Pancreas (tissue), 10 donors: ENCODE data around the gene KCTD18. TPM values are rescaled to one million over a fixed set of nuclear protein-coding genes. Genes with fewer than 3 reads are reported as not detected.

Experiments used
- ATAC-seq, 4 donors: fragments of 200-7000 bp; cut with Tn5 transposase; one replicate each; pipeline versions ENCODE4 v1.8.0 to v1.9.1; 2020; ENCODE audit warnings: mild to moderate bottlenecking in 4 of 4, moderate library complexity in 4 of 4
- DNase-seq, 6 donors: peaks; one replicate each; pipeline ENCODE4 v3.0.0-alpha.2; 2020
- FAIRE-seq: peaks from 2 replicates; lab custom pipeline; 2012; peaks lifted over from hg19 to GRCh38; lab: Jason Lieb, UNC
- H3K27ac ChIP-seq, 4 donors: fragments of 200-600 bp; sonication (generic); 1 replicate in 3 of 4; 2 replicates in 1 of 4; pipeline versions ENCODE4 v1.5.0 to v1.8.0; 2020
- H3K27me3 ChIP-seq, 4 donors: fragments of 200-600 bp; one replicate each; pipeline ENCODE4 v1.8.0; 2021
- H3K36me3 ChIP-seq, 3 donors: fragments of 200-600 bp; sonication (generic) in 1 of 3; one replicate each; pipeline versions ENCODE4 v1.5.0 to v1.8.0; 2020 to 2021
- H3K4me1 ChIP-seq, 3 donors: fragments of 200-600 bp; one replicate each; pipeline ENCODE4 v1.8.0; 2021
- H3K4me3 ChIP-seq, 4 donors: fragments of 200-600 bp; sonication (generic) in 2 of 4; one replicate each; pipeline versions ENCODE4 v1.5.0 to v1.8.0; 2020 to 2021
- H3K9me3 ChIP-seq, 4 donors: fragments of 200-600 bp; one replicate each; pipeline ENCODE4 v1.8.0; 2021
- WGBS, 2 donors: extraction: QIAGEN DNeasy Blood & Tissue Kit; methylation state at CpG; one replicate each; pipeline ENCODE4 v1.1.7; 2013; 5-methylcytosine and 5-hydroxymethylcytosine counted together
- intact Hi-C, 3 donors: fragments of 100-400 bp; cut with DNase I; formaldehyde crosslinking; loops; one replicate each; pipeline versions ENCODE4 v1.11.1 to v1.14.2; 2022
- polyA plus RNA-seq, 2 donors: library from polyadenylated mRNA; stranded (reverse); fragments of 200-250 nt; gene quantifications; one replicate each; pipeline ENCODE4 v1.2.3, GENCODE V29; 2013
- total RNA-seq, 6 donors: library from RNA; stranded (reverse); fragmentation: NEBNext Ultra II Directional in 4 of 6; extraction: Animal tissue kit (Norgen Biotek cat#: 25700) in 4 of 6; gene quantifications; one replicate each; pipeline versions ENCODE4 v1.2.1 to v1.2.4, GENCODE V29; 2021 to 2023
- TF ChIP-seq, protein P1 (sequence below), 4 donors: fragments of 200-600 bp; sonication (generic) in 3 of 4; IDR thresholded peaks; one replicate each; pipeline versions ENCODE4 v1.5.0 to v1.8.0; 2021; ENCODE audit warnings: antibody characterized with exemption in 4 of 4
- donor health status: healthy with polysubstance abuse.
- donor health status: DM: no; HTN: no; CAD: no; lungs with moderate emphysema.
- donor health status: DM: no; HTN: no; CAD: no.
- donor health status: control.
- donor health status: control.
- donor health status: Bipolar disorder and iron deficiency.
- donor health status: DM: yes; HTN: yes; CAD: no.
- donor health status: DM: no; HTN: no; CAD: no.
- donor health status: DM: no; HTN: no; CAD: no.
- donor health status: DM: yes; HTN: yes; CAD: no.

KCTD18 gene
- total and polyA plus RNA-seq, 8 donors, result 5.0 to 13.5 (median 9.7) TPM

DNA sequence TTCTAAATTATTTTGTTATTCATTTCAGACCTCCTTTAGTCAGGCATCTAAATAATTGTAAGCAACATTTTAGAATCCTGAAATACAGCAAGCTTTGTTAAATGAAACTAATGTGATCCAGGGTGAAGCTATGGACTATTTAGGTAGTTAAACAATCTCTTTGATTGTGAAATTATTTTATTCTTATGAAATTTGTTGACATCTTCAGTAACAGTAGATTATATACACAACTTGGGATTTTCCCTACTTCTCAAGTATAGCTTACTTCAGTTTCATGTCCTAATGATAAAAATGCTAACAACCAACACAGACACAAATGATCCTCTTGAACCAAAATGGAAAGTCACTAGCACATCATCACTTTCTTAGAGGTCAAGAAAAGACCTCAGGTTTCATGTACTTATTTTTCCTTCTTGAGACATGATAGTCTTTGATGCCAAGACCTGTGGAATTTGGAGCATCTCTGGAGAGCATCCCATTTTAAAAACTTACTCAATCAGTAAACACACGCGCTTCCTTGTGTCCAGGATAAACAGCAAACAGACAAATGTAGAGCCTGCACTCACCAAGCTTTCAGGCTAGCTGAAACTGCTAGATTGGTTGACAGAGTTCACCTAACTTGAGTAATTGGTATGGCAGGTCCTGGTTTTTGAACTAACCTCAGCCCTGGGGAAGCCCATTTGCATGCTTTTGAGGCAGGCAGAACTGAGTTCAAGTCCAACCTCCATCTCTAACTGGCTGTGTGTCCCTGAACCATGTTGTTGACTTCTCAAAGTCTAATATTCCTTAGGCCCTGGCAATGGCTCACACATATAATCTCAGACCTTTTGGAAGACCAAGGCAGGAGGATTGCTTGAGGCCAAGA, 47.8 kb downstream of the KCTD18 start:
- Histone ChIP-seq H3K9me3 (no peaks in the 10 kb centered on the region), H3K4me1 (no peaks in the 10 kb centered on the region), H3K27ac (no peak overlapping the region), H3K27me3 (no peaks in the 10 kb centered on the region), H3K4me3 (no peak overlapping the region), H3K36me3 (peaks cover 0 to 8% (median 0%) of the 10 kb centered on the region in 3 donors)
- intact Hi-C loops, result no loop called here
- FAIRE-seq (no peak), ATAC-seq (no peak), DNase-seq (no peak)
- 94 to 95% methylated on average over 2 of the region's 2 CpGs for WGBS, 2 donors
- TF ChIP-seq, protein P1, sequence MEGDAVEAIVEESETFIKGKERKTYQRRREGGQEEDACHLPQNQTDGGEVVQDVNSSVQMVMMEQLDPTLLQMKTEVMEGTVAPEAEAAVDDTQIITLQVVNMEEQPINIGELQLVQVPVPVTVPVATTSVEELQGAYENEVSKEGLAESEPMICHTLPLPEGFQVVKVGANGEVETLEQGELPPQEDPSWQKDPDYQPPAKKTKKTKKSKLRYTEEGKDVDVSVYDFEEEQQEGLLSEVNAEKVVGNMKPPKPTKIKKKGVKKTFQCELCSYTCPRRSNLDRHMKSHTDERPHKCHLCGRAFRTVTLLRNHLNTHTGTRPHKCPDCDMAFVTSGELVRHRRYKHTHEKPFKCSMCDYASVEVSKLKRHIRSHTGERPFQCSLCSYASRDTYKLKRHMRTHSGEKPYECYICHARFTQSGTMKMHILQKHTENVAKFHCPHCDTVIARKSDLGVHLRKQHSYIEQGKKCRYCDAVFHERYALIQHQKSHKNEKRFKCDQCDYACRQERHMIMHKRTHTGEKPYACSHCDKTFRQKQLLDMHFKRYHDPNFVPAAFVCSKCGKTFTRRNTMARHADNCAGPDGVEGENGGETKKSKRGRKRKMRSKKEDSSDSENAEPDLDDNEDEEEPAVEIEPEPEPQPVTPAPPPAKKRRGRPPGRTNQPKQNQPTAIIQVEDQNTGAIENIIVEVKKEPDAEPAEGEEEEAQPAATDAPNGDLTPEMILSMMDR (IDR thresholded peaks at IDR 0.05), result no peak

DNA sequence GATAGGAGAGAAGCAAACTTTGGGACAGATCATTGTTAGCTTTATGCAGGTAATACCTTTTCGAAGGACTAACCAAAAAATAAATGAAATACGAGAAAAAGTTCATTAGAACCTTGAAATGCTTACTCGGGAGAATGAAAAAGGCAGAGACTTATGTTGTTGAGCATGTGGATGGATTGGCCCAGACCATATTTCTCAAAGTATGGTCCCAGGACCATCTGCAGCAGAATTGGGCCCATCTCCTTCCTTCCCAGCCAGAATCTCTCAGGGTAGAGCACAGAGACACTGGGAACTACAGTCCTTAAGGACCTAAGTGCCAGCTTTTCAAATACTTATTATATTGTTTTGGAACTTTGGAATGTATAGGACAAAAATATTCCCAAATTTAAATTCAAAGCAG, 50.8 kb downstream of the KCTD18 start:
- intact Hi-C loops, result no loop called here
- 59 to 73% methylated on average over 3 of the region's 3 CpGs for WGBS, 2 donors
- no peak for DNase-seq
- Histone ChIP-seq H3K36me3 (peaks cover 0 to 8% (median 0%) of the 10 kb centered on the region in 3 donors), H3K27me3 (no peaks in the 10 kb centered on the region), H3K4me3 (no peak overlapping the region), H3K4me1 (no peaks in the 10 kb centered on the region), H3K27ac (no peak overlapping the region), H3K9me3 (no peaks in the 10 kb centered on the region)
- FAIRE-seq, result no peak
- no peak for ATAC-seq
- TF ChIP-seq, protein P1 (IDR thresholded peaks at IDR 0.05), result no peak

DNA sequence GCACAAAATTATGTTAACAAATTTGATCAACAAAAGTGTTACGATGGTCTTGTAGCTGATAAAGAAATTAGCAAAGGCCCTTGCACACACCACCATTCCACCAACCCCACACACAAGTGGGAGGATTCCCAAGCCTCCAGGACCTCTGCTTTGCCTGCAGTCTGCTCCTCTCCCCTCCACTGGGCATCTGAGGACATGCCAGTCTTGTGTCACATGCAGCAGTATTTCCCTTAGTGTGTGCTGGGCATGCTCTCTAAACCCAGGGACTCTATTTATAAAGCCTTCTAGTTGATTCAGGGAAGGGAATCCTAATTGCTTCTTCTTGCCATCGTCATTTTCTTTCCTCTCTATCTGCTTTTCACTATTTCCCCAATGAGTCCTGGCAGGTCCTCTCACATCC, 53.3 kb downstream of the KCTD18 start:
- Histone ChIP-seq H3K9me3 (no peaks in the 10 kb centered on the region), H3K27me3 (no peaks in the 10 kb centered on the region), H3K27ac (no peak overlapping the region), H3K4me1 (no peaks in the 10 kb centered on the region), H3K36me3 (peaks cover 0 to 4% (median 0%) of the 10 kb centered on the region in 3 donors), H3K4me3 (no peak overlapping the region)
- TF ChIP-seq, protein P1 (IDR thresholded peaks at IDR 0.05), result no peak
- DNase-seq, result no peak
- no peak for ATAC-seq
- no peak for FAIRE-seq
- intact Hi-C loops, result no loop called here
- 82 to 95% methylated on average over 2 of the region's 2 CpGs for WGBS, 2 donors

DNA sequence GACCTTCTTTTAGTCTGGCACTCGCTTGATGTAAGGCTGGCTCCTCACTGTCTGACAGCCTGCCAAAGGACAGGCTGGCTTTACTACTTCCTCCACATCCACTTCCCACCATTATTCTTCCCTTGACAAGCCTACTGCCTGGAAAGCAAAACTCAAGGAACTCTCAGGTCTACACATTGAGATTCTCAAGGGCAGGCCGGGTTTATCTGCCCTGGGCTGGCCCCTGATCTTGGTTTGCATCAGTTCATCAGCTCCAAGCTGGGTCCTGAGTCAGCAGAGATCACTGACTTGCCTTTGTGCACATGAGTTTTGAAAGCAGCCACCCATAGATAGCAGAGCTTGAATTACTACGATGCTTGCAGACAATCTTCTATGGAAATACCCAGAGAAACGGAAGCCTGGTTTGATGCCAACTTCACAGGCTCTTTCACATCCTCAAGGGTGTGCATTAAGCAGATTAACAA, 53.9 kb downstream of the KCTD18 start:
- peaks cover 0 to 8% (median 0%) of the 10 kb centered on the region in 3 donors for H3K36me3 ChIP-seq
- ATAC-seq (peak in 1 of 4 donors; percentile 22), FAIRE-seq (no peak), DNase-seq (no peak)
- TF ChIP-seq, protein P1 (IDR thresholded peaks at IDR 0.05), result no peak
- no peaks in the 10 kb centered on the region for H3K4me1 ChIP-seq
- H3K9me3 ChIP-seq, result no peaks in the 10 kb centered on the region
- WGBS, 2 donors, result 72 to 77% methylated on average over 4 of the region's 4 CpGs
- no peak overlapping the region for H3K4me3 ChIP-seq
- H3K27me3 ChIP-seq, result no peaks in the 10 kb centered on the region
- H3K27ac ChIP-seq, result no peak overlapping the region
- intact Hi-C loops, result no loop called here
